Ovary (tissue), 3 donors: ENCODE results near the gene H6PD.

ENCODE experiments used
- POLR2A ChIP-seq: fragments of 450-650 bp; IDR thresholded peaks from one replicate; pipeline ENCODE4 v1.6.1; 2017; ENCODE audit warnings: antibody characterized with exemption, mild to moderate bottlenecking, moderate library complexity
- TF ChIP-seq, protein P1 (sequence below), 3 donors: fragments of 450-650 bp in 2 of 3; fragments of 200-600 bp in 1 of 3; IDR thresholded peaks; one replicate each; pipeline versions ENCODE4 v1.5.1 to v1.8.0; 2016 to 2022; ENCODE audit warnings: antibody characterized with exemption in 3 of 3, mild to moderate bottlenecking in 1 of 3
- donor health status: DM: no; HTN: no; CAD: no.

DNA sequence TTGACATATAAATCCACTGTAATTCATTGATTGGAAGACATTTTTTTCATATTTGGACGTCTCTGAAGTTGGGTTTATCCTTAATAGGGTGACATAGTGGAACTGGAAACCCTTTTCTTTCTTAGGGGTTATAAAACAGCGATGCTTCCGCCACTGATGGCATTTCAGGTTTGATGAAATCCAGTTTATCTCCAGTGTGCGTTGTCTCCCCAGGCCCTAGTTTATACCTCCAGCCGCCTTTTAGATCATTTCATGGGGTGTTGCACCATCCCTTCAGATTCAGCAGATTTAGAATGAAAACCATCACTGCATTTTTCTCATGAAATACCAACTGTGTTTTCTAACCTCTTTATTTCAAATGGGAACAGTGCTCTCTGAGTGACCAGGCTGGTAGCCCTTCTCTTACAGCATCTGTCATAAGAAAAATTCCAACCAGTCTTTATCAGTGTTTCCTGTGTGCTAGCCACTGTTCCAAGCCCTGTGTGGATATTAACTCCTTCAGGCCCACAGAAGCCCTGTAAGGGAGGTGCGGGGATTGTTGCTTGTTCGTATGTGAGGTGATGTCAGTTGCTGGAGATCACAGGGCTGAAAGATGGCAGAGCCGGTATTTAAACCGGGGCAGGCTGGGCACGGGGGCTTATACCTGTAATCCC lies 19.0 kb downstream of the H6PD start:
- TF ChIP-seq POLR2A = no peak
- TF ChIP-seq, protein P1, sequence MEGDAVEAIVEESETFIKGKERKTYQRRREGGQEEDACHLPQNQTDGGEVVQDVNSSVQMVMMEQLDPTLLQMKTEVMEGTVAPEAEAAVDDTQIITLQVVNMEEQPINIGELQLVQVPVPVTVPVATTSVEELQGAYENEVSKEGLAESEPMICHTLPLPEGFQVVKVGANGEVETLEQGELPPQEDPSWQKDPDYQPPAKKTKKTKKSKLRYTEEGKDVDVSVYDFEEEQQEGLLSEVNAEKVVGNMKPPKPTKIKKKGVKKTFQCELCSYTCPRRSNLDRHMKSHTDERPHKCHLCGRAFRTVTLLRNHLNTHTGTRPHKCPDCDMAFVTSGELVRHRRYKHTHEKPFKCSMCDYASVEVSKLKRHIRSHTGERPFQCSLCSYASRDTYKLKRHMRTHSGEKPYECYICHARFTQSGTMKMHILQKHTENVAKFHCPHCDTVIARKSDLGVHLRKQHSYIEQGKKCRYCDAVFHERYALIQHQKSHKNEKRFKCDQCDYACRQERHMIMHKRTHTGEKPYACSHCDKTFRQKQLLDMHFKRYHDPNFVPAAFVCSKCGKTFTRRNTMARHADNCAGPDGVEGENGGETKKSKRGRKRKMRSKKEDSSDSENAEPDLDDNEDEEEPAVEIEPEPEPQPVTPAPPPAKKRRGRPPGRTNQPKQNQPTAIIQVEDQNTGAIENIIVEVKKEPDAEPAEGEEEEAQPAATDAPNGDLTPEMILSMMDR (IDR thresholded peaks at IDR 0.05) = no peak
